Kasumi-1 (cell line): ENCODE results near the gene ASMTL.
A peak's percentile ranks its signal among the peaks of the same experiment; 100 is the strongest.
"Not testable (repeated sequence)": the region's sequence is repeated elsewhere in the genome, so short reads cannot be mapped to it uniquely, and the experiment has no call there.

Experiments used
- DNase-seq, 2 experiments: peaks; one replicate each; lab custom pipeline; 2025; lab: John Stamatoyannopoulos, UW

Gene ASMTL

GRCh38 chrX:1482530-1482928 is 29.8 kb upstream of the ASMTL start:
- DNase-seq = not testable (repeated sequence)

- no peak for DNase-seq
These were observed 29.2 kb upstream of the ASMTL start for GRCh38 chrX:1481636-1482529.

- DNase-seq = no peak
These were observed 27.5 kb upstream of the ASMTL start for GRCh38 chrX:1480082-1480785.

- DNase-seq = no peak
These were observed 25.2 kb upstream of the ASMTL start for GRCh38 chrX:1477801-1478458.

GRCh38 chrX:1477229-1477628 is 24.5 kb upstream of the ASMTL start:
- DNase-seq = no peak

- no peak for DNase-seq
These were observed 24.0 kb upstream of the ASMTL start for GRCh38 chrX:1476682-1477081.

- no peak for DNase-seq
These were observed 23.2 kb upstream of the ASMTL start for GRCh38 chrX:1475881-1476280.

- DNase-seq = no peak
These were observed 22.8 kb upstream of the ASMTL start for GRCh38 chrX:1475481-1475880.

GRCh38 chrX:1474593-1474992 is 21.9 kb upstream of the ASMTL start:
- DNase-seq = not testable (repeated sequence)

- DNase-seq = no peak
These were observed 20.3 kb upstream of the ASMTL start for GRCh38 chrX:1472975-1473374.

- peak; percentile 45 to 58 for DNase-seq
These were observed 15.6 kb upstream of the ASMTL start for GRCh38 chrX:1468250-1468772.

GRCh38 chrX:1466971-1467561 is 14.4 kb upstream of the ASMTL start:
- no peak for DNase-seq

- no peak for DNase-seq
These were observed 13.5 kb upstream of the ASMTL start for GRCh38 chrX:1466232-1466661.

GRCh38 chrX:1465286-1466231 is 12.8 kb upstream of the ASMTL start:
- DNase-seq = no peak

GRCh38 chrX:1464971-1465285 is 12.2 kb upstream of the ASMTL start:
- no peak for DNase-seq

- no peak for DNase-seq
These were observed 11.6 kb upstream of the ASMTL start for GRCh38 chrX:1464041-1464970.

GRCh38 chrX:1463581-1463980 is 10.9 kb upstream of the ASMTL start:
- DNase-seq = no peak

GRCh38 chrX:1462596-1463251 is 10.0 kb upstream of the ASMTL start:
- no peak for DNase-seq

- no peak for DNase-seq
These were observed 9.4 kb upstream of the ASMTL start for GRCh38 chrX:1462110-1462509.

GRCh38 chrX:1455948-1456280 is 3.2 kb upstream of the ASMTL start:
- no peak for DNase-seq
